ENCODE data around the gene MNX1. TPM values are rescaled to one million over a fixed set of nuclear protein-coding genes. Genes with fewer than 3 reads are reported as not detected.

Gene MNX1
- total and polyA plus RNA-seq, 10 of the 15 experiments (the other 5 are each of a cell fraction or from before 2014, with no cell fraction given) = 0.22 to 2.7 (median 1.3) TPM; not detected in 1

DNA sequence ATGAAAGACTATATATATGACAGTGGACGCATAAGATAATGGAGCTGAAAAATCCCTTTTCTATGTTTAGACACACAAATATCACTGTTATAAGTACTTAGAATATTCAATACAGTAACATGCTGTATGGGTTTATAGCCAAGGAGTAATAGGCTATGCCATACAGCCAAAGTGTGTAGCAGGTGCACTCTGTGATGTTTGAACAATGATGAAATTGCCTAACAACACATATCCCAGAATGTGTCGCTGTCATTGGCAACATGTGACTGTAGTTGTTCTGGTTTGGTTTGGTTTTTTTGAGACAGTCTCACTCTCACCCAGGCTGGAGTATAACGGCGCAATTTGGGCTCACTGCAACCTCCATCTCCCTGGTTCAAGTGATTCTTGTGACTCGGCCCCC is 34.8 kb downstream of the MNX1 start (continued):
- no peak for TF ChIP-seq TCF12 (IDR thresholded peaks at IDR 0.05; ENCODE audit: low read depth, low read length)

DNA sequence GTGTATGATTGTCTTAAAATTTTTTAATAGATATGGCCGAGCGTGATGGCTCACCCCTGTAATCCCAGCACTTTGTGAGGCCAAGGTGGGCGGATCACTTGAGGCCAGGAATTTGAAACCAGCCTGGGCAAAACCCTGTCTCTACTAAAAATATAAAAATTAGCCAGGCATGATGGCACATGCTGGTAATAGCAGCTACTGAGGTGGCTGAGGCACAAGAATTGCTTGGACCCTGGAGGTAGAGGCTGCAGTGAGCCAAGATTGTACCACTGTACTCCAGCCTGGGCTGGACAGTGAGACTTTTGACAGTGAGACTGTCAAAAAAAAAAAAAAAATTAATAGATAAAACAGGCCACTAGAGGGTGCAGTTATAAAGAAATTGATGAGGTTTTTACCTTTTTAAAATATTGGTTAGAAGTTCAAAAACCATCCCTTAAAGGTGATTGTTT is 40.5 kb downstream of the MNX1 start:
- no peaks in the 10 kb centered on the region for H3K79me2 ChIP-seq (ENCODE audit: control insufficient read depth, insufficient read depth, low read length)
- no peak overlapping the region for H3K4me3 ChIP-seq
- H3K9ac ChIP-seq (ENCODE audit: control insufficient read depth, insufficient read depth, low read length) = no peak overlapping the region
- ATAC-seq (peak; percentile 77), FAIRE-seq (no peak), DNase-seq (ENCODE audit: low read depth, low spot score) (no peak)
- BruUV-seq (replicated peaks) = no TSS peak
- peaks cover 18 to 20% of the 10 kb centered on the region in 2 experiments for H3K36me3 ChIP-seq (ENCODE audit: control insufficient read depth in 2 of 2, insufficient read depth in 2 of 2, low read length in 1 of 2)
- no peak overlapping the region for H3K27ac ChIP-seq (ENCODE audit: control insufficient read depth, insufficient read depth)
- H3K9me3 ChIP-seq (replicated peaks; ENCODE audit: control insufficient read depth, insufficient read depth, low read length) = no peaks in the 10 kb centered on the region
- H3K27me3 ChIP-seq (replicated peaks in 1 of 2; ENCODE audit: control insufficient read depth in 2 of 2, insufficient read depth in 2 of 2, low read length in 1 of 2) = no peaks in the 10 kb centered on the region
- POLR2A ChIA-PET = no interaction called here
- TF ChIP-seq, protein P1, sequence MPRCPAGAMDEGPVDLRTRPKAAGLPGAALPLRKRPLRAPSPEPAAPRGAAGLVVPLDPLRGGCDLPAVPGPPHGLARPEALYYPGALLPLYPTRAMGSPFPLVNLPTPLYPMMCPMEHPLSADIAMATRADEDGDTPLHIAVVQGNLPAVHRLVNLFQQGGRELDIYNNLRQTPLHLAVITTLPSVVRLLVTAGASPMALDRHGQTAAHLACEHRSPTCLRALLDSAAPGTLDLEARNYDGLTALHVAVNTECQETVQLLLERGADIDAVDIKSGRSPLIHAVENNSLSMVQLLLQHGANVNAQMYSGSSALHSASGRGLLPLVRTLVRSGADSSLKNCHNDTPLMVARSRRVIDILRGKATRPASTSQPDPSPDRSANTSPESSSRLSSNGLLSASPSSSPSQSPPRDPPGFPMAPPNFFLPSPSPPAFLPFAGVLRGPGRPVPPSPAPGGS (IDR thresholded peaks at IDR 0.05; ENCODE audit: borderline replicate concordance, insufficient read depth, low read depth, low read length, poor library complexity, severe bottlenecking) = no peak
- TF ChIP-seq RAD21 (IDR thresholded peaks at IDR 0.05; ENCODE audit: insufficient read depth, low read depth, low read length) = 0 out of 2 replicates have a peak, but pooled peaks have one; percentile 20
- TF ChIP-seq GABPA (IDR thresholded peaks at IDR 0.05; ENCODE audit: low read depth) = no peak
- TF ChIP-seq, protein P2, sequence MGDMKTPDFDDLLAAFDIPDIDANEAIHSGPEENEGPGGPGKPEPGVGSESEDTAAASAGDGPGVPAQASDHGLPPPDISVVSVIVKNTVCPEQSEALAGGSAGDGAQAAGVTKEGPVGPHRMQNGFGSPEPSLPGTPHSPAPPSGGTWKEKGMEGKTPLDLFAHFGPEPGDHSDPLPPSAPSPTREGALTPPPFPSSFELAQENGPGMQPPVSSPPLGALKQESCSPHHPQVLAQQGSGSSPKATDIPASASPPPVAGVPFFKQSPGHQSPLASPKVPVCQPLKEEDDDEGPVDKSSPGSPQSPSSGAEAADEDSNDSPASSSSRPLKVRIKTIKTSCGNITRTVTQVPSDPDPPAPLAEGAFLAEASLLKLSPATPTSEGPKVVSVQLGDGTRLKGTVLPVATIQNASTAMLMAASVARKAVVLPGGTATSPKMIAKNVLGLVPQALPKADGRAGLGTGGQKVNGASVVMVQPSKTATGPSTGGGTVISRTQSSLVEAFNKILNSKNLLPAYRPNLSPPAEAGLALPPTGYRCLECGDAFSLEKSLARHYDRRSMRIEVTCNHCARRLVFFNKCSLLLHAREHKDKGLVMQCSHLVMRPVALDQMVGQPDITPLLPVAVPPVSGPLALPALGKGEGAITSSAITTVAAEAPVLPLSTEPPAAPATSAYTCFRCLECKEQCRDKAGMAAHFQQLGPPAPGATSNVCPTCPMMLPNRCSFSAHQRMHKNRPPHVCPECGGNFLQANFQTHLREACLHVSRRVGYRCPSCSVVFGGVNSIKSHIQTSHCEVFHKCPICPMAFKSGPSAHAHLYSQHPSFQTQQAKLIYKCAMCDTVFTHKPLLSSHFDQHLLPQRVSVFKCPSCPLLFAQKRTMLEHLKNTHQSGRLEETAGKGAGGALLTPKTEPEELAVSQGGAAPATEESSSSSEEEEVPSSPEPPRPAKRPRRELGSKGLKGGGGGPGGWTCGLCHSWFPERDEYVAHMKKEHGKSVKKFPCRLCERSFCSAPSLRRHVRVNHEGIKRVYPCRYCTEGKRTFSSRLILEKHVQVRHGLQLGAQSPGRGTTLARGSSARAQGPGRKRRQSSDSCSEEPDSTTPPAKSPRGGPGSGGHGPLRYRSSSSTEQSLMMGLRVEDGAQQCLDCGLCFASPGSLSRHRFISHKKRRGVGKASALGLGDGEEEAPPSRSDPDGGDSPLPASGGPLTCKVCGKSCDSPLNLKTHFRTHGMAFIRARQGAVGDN (IDR thresholded peaks at IDR 0.05) = no peak
- TF ChIP-seq, protein P3, sequence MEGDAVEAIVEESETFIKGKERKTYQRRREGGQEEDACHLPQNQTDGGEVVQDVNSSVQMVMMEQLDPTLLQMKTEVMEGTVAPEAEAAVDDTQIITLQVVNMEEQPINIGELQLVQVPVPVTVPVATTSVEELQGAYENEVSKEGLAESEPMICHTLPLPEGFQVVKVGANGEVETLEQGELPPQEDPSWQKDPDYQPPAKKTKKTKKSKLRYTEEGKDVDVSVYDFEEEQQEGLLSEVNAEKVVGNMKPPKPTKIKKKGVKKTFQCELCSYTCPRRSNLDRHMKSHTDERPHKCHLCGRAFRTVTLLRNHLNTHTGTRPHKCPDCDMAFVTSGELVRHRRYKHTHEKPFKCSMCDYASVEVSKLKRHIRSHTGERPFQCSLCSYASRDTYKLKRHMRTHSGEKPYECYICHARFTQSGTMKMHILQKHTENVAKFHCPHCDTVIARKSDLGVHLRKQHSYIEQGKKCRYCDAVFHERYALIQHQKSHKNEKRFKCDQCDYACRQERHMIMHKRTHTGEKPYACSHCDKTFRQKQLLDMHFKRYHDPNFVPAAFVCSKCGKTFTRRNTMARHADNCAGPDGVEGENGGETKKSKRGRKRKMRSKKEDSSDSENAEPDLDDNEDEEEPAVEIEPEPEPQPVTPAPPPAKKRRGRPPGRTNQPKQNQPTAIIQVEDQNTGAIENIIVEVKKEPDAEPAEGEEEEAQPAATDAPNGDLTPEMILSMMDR (IDR thresholded peaks at IDR 0.05 in 2 of 3, conservative IDR thresholded peaks at IDR 0.05 in 1 of 3; ENCODE audit: control insufficient read depth in 2 of 3, extremely low read depth in 1 of 3, insufficient read depth in 1 of 3, low read depth in 3 of 3, low read length in 3 of 3) = peak in 1 of 3 experiments; percentile 14; a peak in 2 of 6 replicates
- TF ChIP-seq SMC3 (IDR thresholded peaks at IDR 0.05; ENCODE audit: borderline replicate concordance, low read length) = peak; percentile 32; the same call in 1 of the 2 replicates
- no peak for TF ChIP-seq NFIC (IDR thresholded peaks at IDR 0.05; ENCODE audit: low read depth, low read length)
- no peak for TF ChIP-seq CBX3 (IDR thresholded peaks at IDR 0.05; ENCODE audit: borderline replicate concordance, low read depth)
- TF ChIP-seq BHLHE40 (IDR thresholded peaks at IDR 0.05; ENCODE audit: borderline replicate concordance in 1 of 2, low read depth in 2 of 2, low read length in 1 of 2) = no peak
- no peak for TF ChIP-seq SMAD1 (IDR thresholded peaks at IDR 0.05; ENCODE audit: low read depth, partially characterized antibody)
- TF ChIP-seq ZNF384 (IDR thresholded peaks at IDR 0.05; ENCODE audit: borderline replicate concordance, low read depth, low read length) = peak; percentile 73
- no peak overlapping the region for H3K4me2 ChIP-seq (ENCODE audit: control insufficient read depth, insufficient read depth)
- no peaks in the 10 kb centered on the region for H3K4me1 ChIP-seq (ENCODE audit: control insufficient read depth, insufficient read depth, low read length)
- 50% methylated on average over 3 of the region's 3 CpGs for WGBS (ENCODE audit: insufficient coverage, insufficient replicate concordance, low lambda C conversion rate, missing lambda C conversion rate)
- RAD21 ChIA-PET (ENCODE audit: unreplicated experiment) = interaction anchor here (0.6 to 1.4 kb wide), 4 partner anchors 255 to 370 kb away, joined by 3 to 6 read pairs (median 4); no protein-coding TSS in a partner anchor
- in situ Hi-C loops (cut with MboI) = loop anchor here (5.0 to 10.0 kb wide), 2 partner anchors 285 to 302 kb away; no protein-coding TSS in a partner anchor
- intact Hi-C loops (cut with micrococcal nuclease; ENCODE audit: unreplicated experiment) = loop anchor here (1.0 to 2.0 kb wide), 2 partner anchors 280 to 303 kb away; no protein-coding TSS in a partner anchor
- H4K20me1 ChIP-seq (ENCODE audit: control insufficient read depth, insufficient read depth) = no peaks in the 10 kb centered on the region
- H2AFZ ChIP-seq (ENCODE audit: control insufficient read depth, low read depth, low read length) = no peak overlapping the region
- SMC1A ChIA-PET (ENCODE audit: uncharacterized antibody, unreplicated experiment) = interaction anchor here (0.7 to 2.0 kb wide), 7 partner anchors 9 to 515 kb away, joined by 3 to 7 read pairs (median 4); no protein-coding TSS in a partner anchor
- CTCF ChIA-PET = interaction anchor here (0.6 to 3.1 kb wide), 17 partner anchors 18 to 592 kb away, joined by 3 to 28 read pairs (median 3); partner anchors contain the start of gene NOM1
